C4-2B (cell line): ENCODE data around the gene RMDN3.

Experiments
- CTCF ChIP-seq: fragments of 450-650 bp; conservative IDR thresholded peaks from 2 replicates; pipeline ENCODE4 v1.5.1; 2017; ENCODE audit warnings: mild to moderate bottlenecking
- ZFX ChIP-seq: fragments of 450-650 bp; IDR thresholded peaks from 2 replicates; pipeline ENCODE4 v1.6.1; 2017

- TF ChIP-seq CTCF (no peak), ZFX (no peak)
Observed at GRCh38 chr15:40722354-40722753, 32.7 kb downstream of the RMDN3 start.
